ENCODE data around the gene NUP93.
A peak's percentile ranks its signal among the peaks of the same experiment; 100 is the strongest.

NUP93 gene

GRCh38 chr16:56691885-56692284 lies 38.0 kb upstream of the NUP93 start:
- TF ChIP-seq, protein P1, sequence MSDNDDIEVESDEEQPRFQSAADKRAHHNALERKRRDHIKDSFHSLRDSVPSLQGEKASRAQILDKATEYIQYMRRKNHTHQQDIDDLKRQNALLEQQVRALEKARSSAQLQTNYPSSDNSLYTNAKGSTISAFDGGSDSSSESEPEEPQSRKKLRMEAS (IDR thresholded peaks at IDR 0.05; ENCODE audit: low read depth, low read length) = no peak
- TF ChIP-seq MYC (IDR thresholded peaks at IDR 0.05; ENCODE audit: low read depth, low read length) (no peak), POLR2A (IDR thresholded peaks at IDR 0.05; ENCODE audit: extremely low read depth, insufficient read length) (no peak), CTCF (IDR thresholded peaks at IDR 0.05; ENCODE audit: low read depth, low read length) (no peak)
- no peak for DNase-seq (ENCODE audit: low read depth)
- no peak overlapping the region for H3K4me3 ChIP-seq (ENCODE audit: low read depth, low read length)

DNA sequence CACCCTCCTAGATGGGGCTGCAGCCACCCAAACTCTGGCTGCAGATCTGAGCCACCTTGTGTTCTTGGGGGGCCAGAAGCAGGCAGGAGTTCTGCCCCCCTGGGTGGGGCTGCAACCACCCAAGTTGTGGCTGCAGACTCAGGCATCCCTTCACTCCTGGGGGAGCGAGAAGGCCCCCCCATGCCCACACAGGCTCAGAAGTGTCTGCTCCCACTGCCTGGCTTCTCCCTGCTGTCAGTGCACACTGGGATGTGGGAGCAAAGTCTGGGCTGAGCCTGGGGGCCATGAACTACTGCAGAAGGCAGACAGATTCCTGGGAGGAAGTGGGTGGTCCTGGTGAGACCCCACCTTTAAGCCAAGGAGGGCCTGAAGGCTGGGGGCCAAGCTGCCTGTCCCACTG lies 34.7 kb upstream of the NUP93 start:
- DNase-seq (ENCODE audit: low read depth) = no peak
- TF ChIP-seq, protein P1 (IDR thresholded peaks at IDR 0.05; ENCODE audit: low read depth, low read length) = no peak
- TF ChIP-seq POLR2A (IDR thresholded peaks at IDR 0.05; ENCODE audit: extremely low read depth, insufficient read length) (no peak), MYC (IDR thresholded peaks at IDR 0.05; ENCODE audit: low read depth, low read length) (no peak), CTCF (IDR thresholded peaks at IDR 0.05; ENCODE audit: low read depth, low read length) (no peak)
- H3K4me3 ChIP-seq (ENCODE audit: low read depth, low read length) = no peak overlapping the region

DNA sequence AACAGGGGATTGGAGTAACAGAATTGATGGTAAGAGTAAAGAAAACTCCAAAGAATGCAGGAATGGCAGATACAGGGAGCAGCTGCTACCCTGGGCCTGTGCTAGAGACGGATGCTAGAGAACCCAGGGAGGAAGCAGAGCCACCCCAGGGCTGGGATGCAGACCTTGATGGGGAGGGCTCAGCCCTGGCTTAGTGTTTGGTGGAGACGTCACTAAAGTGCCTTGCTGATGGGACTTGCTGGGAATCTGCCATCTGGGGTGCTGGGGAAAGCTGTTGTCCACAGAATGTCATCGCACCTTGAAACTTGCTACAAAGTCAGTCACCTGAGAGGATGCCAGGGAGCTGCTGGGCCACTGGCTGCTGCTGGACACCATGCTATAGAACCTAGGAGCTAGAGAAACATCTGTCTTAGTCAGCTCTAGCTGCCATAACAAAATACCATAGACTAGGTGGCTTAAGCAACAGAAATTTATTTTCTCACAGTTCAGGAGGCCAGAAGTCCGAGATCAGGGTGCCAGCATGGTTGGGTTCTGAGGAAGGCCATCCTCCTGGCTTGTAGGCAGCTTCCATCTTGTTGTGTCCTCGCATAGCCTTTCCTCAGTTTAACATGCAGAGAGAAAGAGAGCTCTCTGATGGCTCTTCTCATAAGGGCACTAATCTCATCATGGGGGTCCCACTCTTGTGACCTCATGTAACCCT lies 32.3 kb upstream of the NUP93 start:
- DNase-seq (ENCODE audit: low read depth) = no peak
- H3K4me3 ChIP-seq (ENCODE audit: low read depth, low read length) = no peak overlapping the region
- TF ChIP-seq MYC (IDR thresholded peaks at IDR 0.05; ENCODE audit: low read depth, low read length) (no peak), CTCF (IDR thresholded peaks at IDR 0.05; ENCODE audit: low read depth, low read length) (no peak), POLR2A (IDR thresholded peaks at IDR 0.05; ENCODE audit: extremely low read depth, insufficient read length) (no peak)
- TF ChIP-seq, protein P1 (IDR thresholded peaks at IDR 0.05; ENCODE audit: low read depth, low read length) = no peak

DNA sequence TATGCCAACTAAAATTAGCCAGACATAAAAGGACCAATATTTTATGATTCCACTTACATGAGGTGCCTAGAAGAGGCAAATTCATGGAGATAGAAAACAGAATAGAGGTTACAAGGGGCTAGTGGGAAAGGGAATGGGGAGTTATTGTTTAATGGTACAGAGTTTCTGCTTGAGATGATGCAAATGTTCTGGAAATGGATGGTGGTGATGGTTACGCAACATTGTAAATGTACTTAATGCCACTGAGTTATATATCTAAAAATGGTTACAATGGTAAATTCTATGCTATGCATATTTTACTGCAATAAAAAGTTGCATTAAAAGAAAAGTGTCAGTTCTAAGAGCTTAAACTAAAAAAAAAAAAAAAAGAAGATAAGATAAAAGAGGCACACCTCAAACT lies 29.7 kb upstream of the NUP93 start:
- TF ChIP-seq, protein P1 (IDR thresholded peaks at IDR 0.05; ENCODE audit: low read depth, low read length) = no peak
- TF ChIP-seq POLR2A (IDR thresholded peaks at IDR 0.05; ENCODE audit: extremely low read depth, insufficient read length) (no peak), CTCF (IDR thresholded peaks at IDR 0.05; ENCODE audit: low read depth, low read length) (no peak), MYC (IDR thresholded peaks at IDR 0.05; ENCODE audit: low read depth, low read length) (no peak)
- H3K4me3 ChIP-seq (ENCODE audit: low read depth, low read length) = no peak overlapping the region
- peak; percentile 38 for DNase-seq (ENCODE audit: low read depth)

- TF ChIP-seq, protein P1 (IDR thresholded peaks at IDR 0.05; ENCODE audit: low read depth, low read length) = no peak
- TF ChIP-seq POLR2A (IDR thresholded peaks at IDR 0.05; ENCODE audit: extremely low read depth, insufficient read length) (no peak), MYC (IDR thresholded peaks at IDR 0.05; ENCODE audit: low read depth, low read length) (no peak), CTCF (IDR thresholded peaks at IDR 0.05; ENCODE audit: low read depth, low read length) (no peak)
- no peak for DNase-seq (ENCODE audit: low read depth)
- H3K4me3 ChIP-seq (ENCODE audit: low read depth, low read length) = no peak overlapping the region
Measured at GRCh38 chr16:56700631-56701030, 29.3 kb upstream of the NUP93 start.
